AG09309 (cell line): ENCODE results near the gene TMEM204.

Experiments
- DNase-seq: peaks from one replicate; pipeline ENCODE4 v3.0.0-alpha.2; 2010; ENCODE audit warnings: low read depth
- H3K4me3 ChIP-seq: 2 replicates; pipeline ENCODE4 v1.5.1; 2011; ENCODE audit warnings: mild to moderate bottlenecking, low read depth, low read length, moderate library complexity; ENCODE audit not compliant: control insufficient read depth
- TF ChIP-seq, protein P1 (sequence below): IDR thresholded peaks from 2 replicates; pipeline ENCODE4 v1.5.1; 2011; ENCODE audit warnings: mild to moderate bottlenecking, low read depth, low read length, inconsistent platforms; ENCODE audit not compliant: insufficient read depth, control insufficient read depth; ENCODE audit errors: missing control alignments

The TMEM204 gene

GRCh38 chr16:1556254-1556653 lies 22.8 kb downstream of the TMEM204 start:
- DNase-seq, result no peak

DNA sequence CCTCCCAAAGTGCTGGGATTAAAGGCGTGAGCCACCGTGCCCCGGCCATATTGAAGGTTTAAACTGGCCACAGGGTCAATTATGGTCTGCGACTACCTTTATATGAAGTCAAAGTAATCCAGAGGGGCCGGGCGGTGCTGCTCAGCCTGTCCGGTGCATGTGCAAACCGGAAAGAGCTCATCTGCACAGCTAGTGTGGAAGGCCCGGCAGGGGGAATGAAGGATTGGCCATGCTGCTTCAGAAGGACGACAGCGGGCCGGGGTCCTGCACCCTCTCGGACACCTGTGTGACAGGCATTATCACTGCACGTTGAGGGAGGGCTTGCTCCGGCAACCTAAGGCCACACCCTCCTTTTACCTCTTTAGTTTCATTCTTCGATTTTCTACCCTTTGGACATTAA lies 23.6 kb downstream of the TMEM204 start:
- TF ChIP-seq, protein P1, sequence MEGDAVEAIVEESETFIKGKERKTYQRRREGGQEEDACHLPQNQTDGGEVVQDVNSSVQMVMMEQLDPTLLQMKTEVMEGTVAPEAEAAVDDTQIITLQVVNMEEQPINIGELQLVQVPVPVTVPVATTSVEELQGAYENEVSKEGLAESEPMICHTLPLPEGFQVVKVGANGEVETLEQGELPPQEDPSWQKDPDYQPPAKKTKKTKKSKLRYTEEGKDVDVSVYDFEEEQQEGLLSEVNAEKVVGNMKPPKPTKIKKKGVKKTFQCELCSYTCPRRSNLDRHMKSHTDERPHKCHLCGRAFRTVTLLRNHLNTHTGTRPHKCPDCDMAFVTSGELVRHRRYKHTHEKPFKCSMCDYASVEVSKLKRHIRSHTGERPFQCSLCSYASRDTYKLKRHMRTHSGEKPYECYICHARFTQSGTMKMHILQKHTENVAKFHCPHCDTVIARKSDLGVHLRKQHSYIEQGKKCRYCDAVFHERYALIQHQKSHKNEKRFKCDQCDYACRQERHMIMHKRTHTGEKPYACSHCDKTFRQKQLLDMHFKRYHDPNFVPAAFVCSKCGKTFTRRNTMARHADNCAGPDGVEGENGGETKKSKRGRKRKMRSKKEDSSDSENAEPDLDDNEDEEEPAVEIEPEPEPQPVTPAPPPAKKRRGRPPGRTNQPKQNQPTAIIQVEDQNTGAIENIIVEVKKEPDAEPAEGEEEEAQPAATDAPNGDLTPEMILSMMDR, result no peak
- no peak overlapping the region for H3K4me3 ChIP-seq
- DNase-seq, result no peak

More at GRCh38 chr16:1556254-1556653, 22.8 kb downstream of the TMEM204 start:
- TF ChIP-seq, protein P1, result no peak
- H3K4me3 ChIP-seq, result no peak overlapping the region

DNA sequence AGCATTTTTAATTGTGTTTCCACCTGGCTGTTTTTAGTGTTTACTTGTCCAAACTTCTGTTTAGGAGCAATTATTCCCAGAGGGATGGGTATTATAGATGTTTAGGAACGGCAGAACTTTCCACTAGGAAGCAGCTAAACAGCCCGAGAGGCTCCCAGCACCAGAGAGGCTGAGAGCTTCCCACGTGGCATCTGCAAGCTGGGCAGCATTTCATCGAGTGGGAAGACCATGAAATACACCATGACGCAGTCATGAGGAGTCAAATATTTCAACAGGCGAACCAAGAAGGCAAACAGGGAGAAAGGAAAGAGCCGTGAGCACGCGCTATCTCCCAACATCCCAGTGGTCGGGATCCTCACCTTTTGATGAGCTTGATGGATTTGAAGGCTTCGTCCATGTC lies 24.1 kb downstream of the TMEM204 start:
- TF ChIP-seq, protein P1, result no peak
- DNase-seq, result no peak

GRCh38 chr16:1559446-1559975 lies 26.0 kb downstream of the TMEM204 start:
- TF ChIP-seq, protein P1, result no peak
- DNase-seq, result no peak
- no peak overlapping the region for H3K4me3 ChIP-seq

More for the DNA sequence above, 24.1 kb downstream of the TMEM204 start:
- H3K4me3 ChIP-seq, result no peak overlapping the region

- TF ChIP-seq, protein P1, result no peak
- H3K4me3 ChIP-seq, result no peak overlapping the region
- DNase-seq, result no peak
Measured at GRCh38 chr16:1560153-1560552, 26.7 kb downstream of the TMEM204 start.

DNA sequence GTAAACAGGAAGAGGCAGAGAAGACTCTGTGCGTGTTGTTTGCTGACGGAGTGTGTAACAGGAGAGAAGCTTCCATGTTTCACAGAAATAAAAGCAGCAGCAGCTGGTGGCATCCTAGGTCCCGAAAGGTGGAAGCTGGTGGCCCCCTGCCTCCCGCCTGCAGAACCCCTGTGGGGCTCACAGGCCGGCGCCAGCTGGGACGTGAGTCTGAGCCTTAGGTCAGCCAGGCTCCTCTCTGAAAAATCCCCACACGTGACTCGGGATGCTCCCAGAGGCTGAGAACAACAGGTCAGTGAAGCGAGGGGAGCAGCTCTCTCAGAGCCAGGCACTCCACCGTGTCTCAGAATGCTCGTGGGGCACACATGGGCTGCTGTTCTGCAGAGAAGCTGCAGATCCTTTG lies 27.4 kb downstream of the TMEM204 start:
- no peak for DNase-seq
- TF ChIP-seq, protein P1, result no peak
- H3K4me3 ChIP-seq, result no peak overlapping the region

DNA sequence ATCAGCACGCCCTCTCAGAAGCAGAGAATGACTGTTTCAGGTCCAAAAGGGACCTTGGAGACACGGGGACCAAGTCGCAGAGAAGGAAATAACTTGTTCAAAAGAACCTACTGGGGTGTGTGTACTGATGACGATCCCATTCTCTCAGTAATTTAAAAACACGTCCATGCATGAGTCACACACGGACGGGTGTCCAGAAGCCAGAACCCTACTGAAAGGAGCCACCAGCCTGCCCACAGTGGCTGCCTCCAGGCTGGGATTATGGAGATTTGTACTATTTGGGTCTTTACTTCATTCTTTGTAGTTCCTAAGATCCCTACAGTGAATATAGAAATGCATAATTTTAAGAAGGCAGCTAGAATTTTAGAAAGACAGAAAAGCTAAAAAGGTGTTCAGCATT lies 27.8 kb downstream of the TMEM204 start:
- H3K4me3 ChIP-seq, result no peak overlapping the region
- TF ChIP-seq, protein P1, result no peak
- DNase-seq, result no peak
